Activated gamma-delta T cell treated with Interleukin-2 at 50 U/mL for 16 hours (primary cell): ENCODE data around the gene IFI27L1.

Source experiments
- DNase-seq: peaks from one replicate; pipeline ENCODE4 v3.0.0-alpha.2; 2020

Gene IFI27L1

DNA sequence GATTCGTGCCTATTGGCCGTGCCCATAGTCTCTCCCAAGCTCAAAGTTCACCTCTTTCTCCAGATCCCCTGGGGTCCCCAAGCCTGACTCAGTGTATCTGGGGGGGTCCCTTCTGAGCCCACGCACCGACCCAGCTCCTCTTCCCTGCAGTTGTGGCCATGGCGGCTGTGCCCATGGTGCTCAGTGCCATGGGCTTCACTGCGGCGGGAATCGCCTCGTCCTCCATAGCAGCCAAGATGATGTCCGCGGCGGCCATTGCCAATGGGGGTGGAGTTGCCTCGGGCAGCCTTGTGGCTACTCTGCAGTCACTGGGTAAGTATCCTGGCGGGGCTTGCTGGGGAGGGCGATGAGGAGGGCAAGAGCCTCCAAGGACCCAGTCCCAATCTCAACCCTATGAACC, 34.5 kb downstream of the IFI27L1 start:
- DNase-seq = no peak

DNA sequence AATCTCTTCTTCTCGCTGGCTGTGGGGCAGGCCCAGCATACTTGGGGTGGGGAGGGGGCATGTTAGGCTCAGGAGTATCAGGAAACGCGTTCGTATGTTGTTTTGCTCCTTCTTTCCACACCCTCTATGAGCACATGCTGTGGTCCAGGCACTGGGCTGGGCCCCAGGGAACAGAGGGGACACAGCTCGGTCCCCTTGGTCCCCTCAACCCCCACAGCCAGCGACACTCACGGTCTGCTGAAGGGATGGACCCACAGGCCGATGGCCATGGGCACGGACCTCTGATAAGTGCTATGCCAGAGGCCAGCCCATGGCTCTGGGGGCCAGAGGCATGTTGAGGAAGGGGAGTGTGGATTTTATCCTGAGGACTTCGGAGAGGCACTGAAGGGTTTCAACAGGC, 35.6 kb downstream of the IFI27L1 start:
- no peak for DNase-seq

DNA sequence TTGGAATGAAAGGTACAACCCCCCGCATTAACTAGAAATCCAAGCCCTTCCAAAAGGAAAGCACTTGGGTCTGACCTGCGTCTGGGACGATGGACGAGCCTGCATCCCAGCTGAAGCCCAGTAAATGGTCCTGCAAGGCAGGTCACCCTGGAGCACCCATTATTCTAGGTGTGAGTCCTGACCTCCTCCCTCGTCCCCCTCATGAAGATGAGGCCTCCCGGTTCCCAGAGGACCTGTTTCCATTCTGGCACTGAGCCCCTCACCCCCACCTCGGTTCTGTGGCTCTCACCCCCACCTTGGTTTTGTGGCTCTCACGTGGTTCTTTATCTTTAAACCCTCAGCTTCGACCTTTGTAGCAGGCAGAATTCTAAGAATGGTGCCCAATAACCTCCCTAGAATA, 36.7 kb downstream of the IFI27L1 start:
- no peak for DNase-seq

DNA sequence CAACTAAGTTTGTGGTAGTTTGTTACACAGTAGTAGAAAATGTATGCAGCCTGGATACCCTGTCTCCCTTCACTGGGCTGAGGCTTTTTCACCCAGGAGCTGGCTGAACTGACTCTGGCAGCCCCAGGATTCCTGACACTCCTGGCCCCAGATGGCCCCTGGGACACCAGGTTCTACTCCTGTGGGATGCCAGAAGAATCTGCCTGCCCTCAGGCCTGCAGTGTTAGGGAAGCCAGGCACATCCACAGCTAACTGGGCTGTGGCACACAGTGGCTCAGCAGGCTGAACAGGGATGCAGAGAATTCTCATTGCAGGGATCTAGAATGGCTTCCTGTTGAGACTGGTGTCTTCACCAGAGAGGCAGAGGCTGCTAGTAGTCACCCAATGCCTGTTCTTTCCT, 38.0 kb downstream of the IFI27L1 start:
- no peak for DNase-seq

DNA sequence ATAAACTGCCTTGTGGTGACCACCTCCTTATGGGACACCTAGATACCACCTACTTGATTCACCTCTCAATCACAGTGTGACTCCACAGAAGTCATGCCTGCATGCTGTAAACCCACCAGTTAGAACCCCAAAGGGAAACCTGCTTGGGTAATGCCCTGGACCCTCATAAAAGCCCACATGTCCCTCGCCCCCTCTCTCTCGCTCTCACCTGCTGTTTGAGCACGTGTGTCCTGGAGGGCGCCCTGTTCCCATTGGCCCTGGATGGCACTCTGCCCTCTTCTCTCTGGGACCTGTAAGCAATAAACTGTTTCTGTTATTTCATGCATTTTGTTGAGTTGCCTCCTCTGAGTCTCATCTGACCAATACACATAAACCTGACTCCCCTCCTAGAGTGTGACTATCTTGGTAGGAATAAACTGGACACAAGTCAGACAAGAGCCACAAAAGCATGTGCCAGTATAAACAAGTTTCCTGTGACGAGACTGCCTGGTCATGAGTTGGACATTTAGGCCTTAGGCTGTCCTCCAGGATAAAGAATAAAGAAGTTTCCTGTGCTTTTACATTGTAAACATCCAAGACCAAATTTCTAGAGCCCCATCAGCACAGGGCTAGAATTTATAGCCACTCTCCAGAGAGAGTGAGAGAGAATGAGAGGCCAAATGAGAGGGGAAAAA, 39.7 kb downstream of the IFI27L1 start:
- no peak for DNase-seq

DNA sequence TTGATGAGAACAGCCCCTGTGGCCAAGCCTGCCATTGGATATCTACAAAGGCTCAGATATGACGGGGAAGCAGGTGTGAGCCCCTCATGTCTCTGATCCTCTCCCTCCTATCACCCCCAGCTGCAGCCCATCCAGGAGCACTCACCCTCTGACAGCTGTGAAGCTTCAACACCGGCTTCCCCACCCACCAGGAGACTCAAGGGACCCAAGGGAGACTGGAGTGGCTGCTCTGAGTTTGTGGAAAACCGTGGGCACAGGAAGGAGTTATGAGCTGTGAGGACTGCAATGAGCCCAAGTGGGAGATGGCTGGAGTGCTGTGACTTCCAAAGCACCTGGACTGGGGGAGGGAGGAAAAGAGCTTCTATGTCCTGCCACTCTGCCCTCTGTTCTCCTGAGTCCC, 40.4 kb downstream of the IFI27L1 start:
- DNase-seq = no peak

DNA sequence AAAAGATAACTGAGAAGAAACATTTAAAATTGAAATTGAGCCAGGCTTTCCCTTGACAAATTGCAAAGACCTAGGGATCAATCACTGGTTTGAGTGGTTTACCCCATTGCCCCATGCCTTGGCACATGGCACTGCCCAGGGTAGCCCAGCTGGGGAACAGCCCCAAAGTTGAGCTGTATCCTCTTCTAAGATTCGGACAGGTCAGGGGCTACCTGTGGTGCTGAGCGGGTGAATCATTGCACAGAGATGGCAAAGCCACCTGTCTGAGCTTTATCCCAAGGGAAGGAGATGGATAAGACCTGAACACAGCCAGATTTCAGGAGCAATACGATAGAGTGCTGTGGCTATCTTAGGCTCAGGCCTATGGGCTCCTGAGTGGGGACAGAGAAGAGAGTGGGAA, 41.3 kb downstream of the IFI27L1 start:
- DNase-seq = no peak

DNA sequence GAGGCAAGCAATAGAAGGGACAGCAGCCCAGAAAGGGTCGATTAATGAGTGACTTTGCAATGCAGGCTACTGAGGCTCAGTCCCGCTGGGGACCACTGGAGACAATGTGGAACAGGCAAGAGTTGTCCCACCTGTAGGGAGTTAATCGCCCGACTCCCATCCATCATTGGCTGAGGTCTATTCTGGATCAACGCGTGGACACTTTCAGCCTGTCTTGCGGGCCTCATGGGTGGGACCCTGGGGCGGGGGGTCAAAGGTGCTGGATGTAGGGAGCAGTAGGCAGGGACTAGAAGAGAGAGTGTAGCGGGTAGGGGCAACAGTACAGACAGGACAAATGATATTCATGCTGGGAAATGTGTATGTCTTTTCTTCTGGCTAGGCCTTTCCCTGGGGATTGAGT, 42.2 kb downstream of the IFI27L1 start:
- DNase-seq = no peak

DNA sequence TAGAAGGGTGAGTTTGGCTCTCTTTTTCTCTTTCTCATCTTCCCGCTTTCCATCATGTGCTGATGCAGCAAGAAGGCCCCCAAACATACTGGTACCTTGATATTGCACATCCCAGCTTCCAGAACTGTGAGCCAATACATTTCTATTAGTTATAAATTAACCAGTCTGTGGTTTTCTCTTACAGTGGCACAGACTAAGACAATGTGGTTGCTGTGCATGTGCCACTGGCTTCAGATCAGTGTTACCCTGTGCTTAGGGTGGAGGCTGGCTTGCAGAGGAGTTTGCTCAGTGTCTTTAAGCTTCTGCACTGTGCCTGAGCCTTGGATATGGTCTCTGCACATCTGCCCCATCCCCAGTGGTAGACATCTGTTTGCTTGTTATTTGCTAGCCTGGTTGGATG, 42.8 kb downstream of the IFI27L1 start:
- no peak for DNase-seq

DNA sequence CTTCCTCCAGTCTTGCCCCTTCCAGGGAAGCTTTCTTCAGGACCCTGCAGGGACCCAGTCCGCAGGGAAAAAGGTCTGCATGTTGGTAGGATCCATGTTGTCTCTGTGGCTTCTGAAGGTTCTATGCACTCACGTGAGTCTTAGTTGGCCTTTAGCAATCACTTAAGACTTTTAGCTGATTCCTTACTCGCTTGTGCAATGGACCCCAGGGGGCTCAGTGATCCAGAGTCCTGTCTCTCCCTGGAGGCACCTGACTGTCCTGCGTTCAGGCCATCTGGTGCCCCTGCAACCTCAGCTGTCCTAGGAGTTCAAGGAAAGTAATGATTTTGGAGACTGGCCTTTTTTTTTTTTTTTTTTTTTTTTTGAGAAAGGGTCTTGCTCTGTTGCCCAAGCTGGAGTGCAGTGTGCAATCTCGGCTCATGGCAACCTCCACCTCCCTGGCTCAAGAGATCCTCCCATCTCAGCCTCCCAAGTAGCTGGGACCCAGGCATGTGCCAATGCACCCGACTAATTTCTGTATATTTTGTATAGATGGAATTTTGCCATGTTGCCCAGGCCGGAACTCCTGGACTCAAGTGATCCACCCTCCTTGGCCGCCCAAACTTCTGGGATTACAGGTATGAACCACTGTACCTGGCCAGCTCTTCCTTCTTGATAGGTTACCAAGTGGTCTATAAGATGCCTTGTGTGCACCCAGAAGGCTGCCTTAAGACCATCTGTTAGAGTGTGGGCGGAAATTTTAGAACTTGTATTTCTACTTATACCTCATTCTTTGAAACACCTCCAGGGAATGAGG, 43.7 kb downstream of the IFI27L1 start:
- no peak for DNase-seq

DNA sequence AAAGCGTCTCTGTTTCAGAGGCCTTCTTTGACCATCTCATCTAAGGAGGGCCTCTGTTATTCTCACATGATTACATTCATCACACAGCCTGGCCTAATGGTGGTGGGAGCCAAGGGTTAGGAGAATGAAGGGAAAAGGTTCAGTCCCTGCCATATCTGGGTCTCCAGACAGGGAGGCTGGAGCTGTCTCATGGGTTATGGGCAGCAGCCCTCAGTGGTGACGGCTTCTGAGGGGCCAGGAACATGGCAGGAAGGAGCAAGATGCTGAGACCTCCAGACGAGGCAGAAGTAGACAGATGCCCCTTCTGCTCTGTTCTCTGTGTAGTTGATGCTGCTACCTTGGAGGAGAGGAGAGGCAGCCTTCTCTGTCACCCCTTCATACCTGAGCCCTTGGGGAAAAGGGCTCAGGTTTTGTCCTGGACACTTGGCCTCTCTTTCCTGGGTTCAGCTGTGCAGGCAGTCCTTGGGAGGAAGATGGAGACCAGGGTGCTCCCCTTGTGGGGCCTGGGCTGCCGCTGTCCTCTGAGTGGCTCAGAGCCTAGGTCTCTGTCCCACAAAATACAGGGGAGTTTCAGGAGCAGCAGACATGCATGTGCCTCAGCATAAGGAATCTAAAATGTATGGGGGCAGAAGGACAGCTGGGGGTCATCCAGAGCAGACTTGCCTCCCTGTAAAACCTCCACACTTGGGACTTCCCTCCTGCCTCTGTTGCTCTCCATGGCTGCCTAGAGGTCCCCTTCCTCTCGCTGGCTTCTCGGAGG, 44.7 kb downstream of the IFI27L1 start:
- DNase-seq = no peak

DNA sequence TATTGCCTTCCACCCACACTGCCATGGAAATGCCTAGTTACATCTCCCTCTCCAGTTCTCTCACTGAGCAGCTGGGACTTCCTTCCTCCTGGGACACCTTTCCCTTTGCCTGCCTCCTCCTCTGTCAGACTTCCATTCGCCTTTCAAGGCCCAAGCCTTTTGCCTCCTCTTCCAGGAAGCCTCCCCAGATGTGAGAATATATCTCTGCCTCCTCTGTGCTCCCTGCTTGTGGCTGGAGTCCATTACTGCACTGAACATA, 45.2 kb downstream of the IFI27L1 start:
- no peak for DNase-seq

DNA sequence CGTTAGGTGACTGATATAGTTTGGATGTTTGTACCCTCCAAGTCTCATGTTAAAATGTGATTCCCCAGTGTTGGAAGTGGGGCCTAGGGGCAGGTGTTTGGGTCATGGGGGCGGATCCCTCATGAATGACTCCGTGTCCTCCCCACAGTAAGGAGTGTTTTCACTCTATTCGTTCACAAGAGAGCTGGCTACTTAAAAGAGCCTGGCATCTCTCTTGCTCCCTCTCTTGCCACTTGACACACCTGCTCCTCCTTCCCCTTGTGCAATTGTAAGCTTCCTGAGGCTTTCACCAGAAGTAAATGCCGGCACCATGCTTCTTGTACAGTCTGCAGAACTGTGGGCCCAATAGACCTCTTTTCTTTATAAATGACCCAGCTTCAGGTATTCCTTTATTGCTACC, 45.7 kb downstream of the IFI27L1 start:
- no peak for DNase-seq

DNA sequence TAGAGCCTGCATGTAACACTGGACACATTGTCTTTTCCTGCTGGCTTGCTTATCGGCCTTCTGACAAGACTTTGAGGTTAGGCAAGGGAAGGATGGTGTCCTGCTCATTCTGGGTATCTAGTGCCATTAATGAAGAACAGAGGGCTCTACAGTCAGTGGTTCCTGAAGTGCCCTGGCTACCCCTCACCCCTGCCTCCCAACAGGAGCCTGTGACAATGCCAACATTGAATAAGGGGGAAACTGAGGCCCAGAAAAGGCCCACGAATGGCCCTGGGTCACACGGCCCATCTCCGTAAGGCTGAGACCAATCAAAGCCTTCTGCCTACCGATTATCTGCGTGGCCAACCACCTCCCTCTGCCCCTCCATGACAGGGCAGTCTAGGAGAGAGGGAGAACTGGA, 46.2 kb downstream of the IFI27L1 start:
- DNase-seq = no peak

DNA sequence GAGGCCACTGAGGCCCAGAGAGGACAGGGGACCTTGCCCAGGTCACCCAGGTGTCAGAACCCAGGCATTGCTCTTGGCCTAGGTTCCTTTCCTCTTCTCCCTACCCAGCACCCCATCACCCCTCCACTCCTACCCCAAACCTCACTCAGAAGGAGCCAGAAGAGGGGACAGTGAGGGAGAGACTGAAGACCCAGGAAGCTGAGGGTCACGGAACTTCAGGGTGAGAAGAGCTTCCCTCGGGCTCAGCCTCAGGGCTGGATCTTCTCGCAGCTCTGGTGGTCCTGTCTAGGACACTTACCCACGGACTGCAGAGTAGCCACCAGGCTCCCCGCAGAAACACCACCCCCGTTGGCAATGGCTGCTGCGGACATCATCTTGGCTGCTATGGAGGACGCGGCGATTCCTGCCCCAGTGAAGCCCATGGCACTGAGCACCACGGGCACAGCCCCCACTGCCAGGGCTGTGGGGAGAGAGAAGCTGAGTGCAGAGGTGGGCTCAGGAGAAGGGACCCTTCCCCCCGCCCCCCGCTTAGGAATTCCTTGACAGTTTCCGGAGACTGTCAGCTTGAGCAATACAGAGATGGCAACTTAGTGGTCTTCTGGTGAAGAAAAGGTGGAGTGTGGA, 47.2 kb downstream of the IFI27L1 start:
- DNase-seq = no peak

DNA sequence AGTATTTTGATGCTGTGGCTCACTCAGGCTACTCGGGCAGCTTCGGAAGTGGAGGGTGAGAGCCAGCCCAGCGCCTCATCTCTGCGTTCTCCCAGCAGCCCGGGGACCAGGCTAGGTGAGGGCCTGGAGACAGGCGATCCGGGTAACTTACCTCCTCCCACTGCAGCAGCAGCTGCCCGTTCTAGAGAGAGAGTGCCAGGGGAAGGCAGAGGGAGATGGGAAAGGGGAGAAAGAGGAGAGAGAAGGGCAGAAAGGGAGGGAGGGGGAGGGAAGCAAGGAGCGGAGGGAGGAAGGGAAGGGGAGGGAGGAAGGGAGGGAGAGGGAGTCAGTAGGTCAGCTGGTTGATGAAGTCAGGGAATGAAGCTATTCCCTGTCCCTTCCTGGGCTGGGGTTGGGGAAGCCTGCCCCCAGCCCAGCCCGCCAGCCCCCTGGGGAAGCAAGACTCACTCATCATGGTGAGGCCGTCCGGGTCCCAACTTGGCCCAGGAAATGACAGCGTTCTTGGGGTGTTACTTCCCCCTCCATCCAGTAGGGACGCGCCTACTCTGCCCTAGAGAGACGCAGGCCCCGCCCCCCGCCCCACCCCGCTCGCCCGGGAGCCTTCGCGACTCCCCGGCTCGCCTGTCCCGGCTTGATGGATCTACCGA, 48.1 kb downstream of the IFI27L1 start, which contains the start of gene IFI27L2:
Gene IFI27L2, minus strand, starts transcription at position 494 of the 647 bp plus-strand sequence. Its CDS starts 40 bp downstream, at position 454.
- peak; percentile 49 for DNase-seq

DNA sequence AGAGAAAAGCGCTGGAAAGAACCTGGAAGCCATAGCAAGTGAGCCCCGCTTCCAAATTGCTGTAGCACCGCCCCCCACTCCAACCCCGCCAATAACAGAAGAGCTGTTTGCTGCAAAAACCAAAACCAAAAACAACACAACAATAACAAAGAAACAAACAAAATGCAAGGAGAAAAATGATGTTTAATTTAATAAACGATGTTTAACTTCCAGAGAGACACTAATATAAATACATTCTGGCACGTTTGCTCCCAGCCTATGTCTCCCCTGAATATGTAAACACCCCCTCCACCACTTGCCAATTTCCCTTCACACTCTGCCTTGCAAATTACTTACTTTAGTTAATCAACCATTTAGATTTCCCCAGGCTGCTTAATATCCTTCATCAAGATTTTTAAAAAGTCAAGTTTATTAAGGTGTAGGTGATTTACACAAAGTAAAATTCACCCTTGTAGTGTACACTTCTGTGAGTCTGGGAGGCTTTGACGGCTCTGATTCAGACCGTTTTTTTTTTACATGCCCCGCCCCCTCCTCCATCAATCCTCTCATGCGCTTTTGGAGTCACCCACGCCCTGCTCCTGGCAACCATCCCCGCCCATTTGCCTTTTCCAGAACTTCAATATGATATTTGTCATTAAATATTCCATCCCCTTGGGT, 48.8 kb downstream of the IFI27L1 start:
- DNase-seq = no peak

DNA sequence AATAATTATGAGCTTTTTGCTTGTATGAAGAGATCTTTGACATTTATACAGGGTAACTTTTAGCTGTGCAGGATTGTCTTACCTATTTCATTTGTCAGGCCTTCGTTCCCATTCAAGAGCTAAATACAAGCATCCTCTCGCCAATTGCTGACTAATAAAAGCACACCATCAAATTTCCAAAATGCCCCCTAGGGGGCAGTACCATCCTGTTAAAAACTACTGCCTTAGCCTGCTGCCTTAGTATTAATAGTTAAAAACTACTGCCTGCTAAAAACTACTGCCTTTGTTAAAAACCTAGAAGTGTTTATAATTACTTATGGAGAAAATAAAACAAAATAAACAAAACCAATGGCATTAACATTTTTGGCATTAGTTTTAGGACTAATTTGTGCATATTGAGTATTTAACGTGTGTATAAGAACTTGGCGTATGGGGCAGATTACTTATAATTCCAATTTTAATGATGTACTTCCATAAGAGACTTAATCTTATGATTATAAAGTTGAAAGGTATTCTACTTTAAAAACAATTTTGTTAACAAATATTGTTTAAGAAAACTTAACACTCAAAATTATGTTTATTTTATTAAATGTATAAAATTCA, 51.3 kb downstream of the IFI27L1 start:
- peak; percentile 62 for DNase-seq

DNA sequence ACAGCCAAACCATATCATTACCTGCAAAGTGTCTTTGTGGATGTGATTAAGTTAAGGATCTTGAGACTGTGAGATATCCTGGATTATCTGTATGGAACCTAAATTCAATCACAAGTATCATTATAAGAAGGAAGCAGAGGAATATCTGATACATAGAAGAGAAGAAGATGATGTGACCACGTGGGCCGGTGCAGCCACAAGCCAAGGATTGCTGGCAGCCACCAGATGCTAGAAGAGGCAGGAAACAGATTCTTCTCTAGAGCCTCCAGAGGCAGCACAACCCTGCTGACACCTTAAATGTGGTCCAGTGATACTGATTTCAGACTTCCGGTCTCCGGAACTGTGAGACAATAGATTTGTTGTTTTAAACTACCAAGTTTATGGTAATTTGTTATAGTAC, 54.4 kb downstream of the IFI27L1 start:
- no peak for DNase-seq

DNA sequence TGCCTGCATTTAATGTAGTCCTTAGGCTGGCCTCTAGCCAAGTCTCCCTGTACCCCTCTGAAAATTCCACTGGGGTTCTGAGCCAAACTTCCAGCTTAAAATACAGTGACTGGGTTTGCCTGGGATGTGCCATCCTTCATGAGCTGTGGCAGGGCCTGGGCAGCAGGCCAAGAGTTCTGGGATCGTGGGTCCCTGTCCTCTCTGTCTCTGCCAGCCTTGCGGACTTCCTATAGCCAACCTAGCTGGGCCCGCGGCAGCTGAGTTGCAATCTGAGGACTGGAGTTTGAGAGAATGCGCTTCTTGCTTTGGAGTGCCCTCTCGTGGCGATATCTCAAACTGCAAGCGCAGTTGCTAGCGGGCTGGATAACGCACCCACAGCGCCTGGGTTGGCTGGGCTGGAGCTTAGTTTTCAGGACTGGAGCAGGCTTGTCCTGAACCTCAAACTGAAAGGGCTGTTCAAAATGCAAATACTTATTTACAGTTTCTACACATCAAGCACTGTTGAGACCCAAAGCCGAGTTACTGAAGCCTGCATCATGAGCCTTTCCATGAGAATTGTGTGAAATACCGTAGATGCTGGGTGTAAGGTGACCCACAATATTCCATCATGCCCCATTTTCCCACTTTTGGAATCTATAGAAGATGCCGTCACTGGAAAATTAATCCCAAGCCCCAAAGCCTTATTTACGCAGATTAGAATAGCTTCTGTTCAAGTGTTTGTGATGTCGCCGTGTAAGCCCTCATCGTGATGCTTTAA, 55.6 kb downstream of the IFI27L1 start:
- peak; percentile 82 for DNase-seq

DNA sequence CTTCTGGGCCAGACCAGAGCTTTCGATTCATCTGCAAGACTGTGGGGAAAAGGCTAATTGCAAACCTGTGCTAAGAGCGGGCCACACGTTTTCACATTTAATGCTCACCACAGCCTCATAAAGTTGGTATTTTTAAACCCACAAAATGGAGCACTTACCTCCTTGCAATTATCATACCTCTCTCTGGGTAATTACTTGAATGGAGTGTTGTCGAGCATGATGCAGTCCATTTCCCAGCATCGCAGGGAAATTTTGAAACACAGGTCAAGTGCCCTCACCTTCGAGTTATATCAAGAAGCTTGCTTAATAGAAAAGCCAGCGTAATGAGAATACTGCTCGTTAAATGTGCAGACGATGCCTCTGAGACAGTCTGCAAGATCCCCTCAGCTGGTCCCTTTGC, 57.1 kb downstream of the IFI27L1 start:
- no peak for DNase-seq
